Measurements from ENCODE around the gene TBCK.
"Not testable (repeated sequence)": the region's sequence is repeated elsewhere in the genome, so short reads cannot be mapped to it uniquely, and the experiment has no call there.

TBCK gene

GRCh38 chr4:106321168-106321567 lies 5.2 kb upstream of the TBCK start:
- not testable (repeated sequence) for DNase-seq

- DNase-seq: no peak
Observed at GRCh38 chr4:106320235-106320634, 4.2 kb upstream of the TBCK start.

GRCh38 chr4:106318511-106318910 lies 2.5 kb upstream of the TBCK start:
- no peak for DNase-seq

- DNase-seq: no peak
Observed at GRCh38 chr4:106317815-106318214, 1.8 kb upstream of the TBCK start.

DNA sequence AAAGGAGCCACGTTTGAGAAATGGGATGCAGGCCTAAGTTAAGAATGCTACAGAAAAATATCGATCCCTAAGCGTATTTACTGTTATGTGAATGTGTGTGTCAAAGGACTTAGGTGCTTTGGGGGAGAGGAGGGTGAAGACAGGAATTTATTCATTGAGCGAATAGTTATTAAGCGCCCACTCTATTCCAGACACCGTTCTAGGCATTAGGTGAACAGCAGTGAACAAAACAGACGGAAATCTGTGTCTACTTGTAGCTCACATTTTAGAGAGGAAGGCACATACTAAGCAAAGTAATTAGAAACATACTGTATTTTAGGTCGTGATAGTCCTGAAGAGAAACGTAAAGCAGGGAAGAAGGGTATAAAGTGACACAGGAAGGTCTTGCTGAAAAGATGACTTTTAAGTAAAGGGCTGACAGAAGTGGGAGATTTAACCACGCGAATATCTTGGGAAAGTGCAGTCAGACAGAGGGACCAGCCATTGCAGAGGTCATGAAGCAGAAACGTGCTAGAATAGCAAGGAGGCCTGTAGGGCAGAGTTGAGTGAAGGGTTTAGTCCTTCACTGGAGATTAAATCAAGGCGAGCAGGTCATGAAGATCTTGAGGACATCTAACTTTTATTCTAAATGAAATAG lies 882 bp upstream of the TBCK start:
- DNase-seq: no peak

GRCh38 chr4:106315476-106315967 lies 487 bp downstream of the TBCK start:
- peak; percentile 81 for DNase-seq

GRCh38 chr4:106314960-106315359 lies 1.0 kb downstream of the TBCK start:
- no peak for DNase-seq

GRCh38 chr4:106312997-106313522 lies 2.9 kb downstream of the TBCK start:
- DNase-seq: no peak

GRCh38 chr4:106312377-106312776 lies 3.6 kb downstream of the TBCK start:
- no peak for DNase-seq

GRCh38 chr4:106306561-106306960 lies 9.4 kb downstream of the TBCK start:
- no peak for DNase-seq

GRCh38 chr4:106305435-106306055 lies 10.5 kb downstream of the TBCK start:
- DNase-seq: no peak

GRCh38 chr4:106304632-106305031 lies 11.4 kb downstream of the TBCK start:
- no peak for DNase-seq

DNA sequence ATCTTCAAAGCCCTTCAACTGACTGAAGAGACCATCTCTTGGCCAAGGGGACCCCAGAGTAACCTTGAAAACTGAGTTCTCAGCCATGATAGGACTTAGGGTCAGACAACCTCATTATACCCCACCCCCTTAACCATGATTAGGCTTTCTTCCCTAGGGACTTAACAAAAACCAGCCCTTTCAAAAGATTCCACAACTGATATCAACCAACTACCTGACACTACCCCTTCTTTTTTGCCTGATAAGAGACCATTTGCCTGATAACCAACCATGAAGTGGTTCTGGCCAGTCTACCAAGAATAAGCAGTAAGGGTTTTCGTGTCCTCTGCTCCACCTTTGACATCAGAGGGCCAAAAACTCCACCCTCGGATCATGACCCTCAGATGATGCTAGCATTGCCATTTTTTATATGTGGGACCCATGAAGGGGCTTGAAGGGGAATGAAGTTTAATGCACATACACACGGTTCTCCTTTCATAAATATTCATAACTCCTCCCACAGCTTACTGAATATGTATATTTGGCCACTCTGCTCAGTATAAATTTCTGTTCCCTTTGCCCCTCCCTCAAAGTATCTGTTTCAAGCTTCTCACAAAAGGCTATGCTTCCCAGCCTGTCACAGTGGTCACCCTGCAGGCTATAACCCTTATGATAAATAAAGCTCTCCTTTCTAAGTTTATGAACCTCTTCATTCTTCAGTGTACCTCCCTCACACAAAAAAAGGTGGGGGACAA lies 12.3 kb downstream of the TBCK start:
- no peak for DNase-seq

DNA sequence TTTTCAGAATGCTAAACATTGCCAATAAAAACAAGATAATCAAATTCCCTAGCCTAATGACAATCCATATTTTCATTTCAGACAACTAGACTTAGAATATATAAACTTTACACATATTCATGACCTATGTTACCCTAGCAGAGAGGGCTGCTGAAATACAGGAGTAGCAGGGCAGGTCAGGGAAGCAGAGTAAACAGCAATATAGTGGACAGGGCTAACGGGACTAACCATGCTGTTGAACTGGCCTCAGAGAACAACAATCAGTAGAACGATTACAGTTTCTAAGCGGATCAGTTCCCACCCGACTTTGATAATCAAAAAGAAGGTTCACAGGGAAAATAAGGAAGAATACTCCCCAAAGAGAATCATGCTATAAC lies 14.0 kb downstream of the TBCK start:
- no peak for DNase-seq

- DNase-seq: no peak
Observed at GRCh38 chr4:106301393-106302061, 14.5 kb downstream of the TBCK start.

- no peak for DNase-seq
Observed at GRCh38 chr4:106299977-106300376, 16.0 kb downstream of the TBCK start.

DNA sequence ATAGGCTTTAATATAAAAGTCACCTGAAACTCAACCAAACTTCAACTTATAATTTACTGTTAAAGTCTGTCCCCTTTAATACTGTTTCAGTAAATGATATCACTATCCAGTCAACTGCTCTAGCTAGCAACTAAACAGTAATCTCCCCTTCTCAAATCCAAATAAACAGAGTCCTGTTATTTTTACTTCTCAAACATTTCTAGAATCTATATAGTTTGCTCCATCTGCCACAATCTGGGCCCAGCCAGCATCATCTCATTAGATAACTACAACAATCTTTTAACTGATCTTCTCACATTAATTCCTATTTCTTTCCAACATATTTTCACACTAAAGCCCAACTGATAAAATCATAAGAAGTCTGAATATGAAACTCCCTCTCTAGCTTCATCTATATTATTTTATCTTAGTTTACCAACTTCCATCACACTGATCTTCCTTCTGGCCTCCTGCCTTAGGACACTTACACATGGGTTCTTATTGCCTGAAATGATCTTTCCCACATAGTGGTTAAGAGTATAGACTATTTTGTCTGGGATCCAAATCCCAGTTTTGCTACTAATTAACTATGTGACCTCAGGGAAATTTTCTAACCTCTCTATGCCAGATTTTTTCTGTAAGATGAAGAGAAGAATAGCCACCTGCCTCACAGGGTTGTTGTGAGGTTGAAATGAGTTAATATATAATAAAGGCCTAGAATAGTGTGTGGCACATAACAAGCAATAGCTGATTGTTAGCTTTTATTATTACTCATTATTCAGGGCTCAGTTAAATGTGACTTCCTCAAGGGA lies 18.6 kb downstream of the TBCK start:
- no peak for DNase-seq

DNA sequence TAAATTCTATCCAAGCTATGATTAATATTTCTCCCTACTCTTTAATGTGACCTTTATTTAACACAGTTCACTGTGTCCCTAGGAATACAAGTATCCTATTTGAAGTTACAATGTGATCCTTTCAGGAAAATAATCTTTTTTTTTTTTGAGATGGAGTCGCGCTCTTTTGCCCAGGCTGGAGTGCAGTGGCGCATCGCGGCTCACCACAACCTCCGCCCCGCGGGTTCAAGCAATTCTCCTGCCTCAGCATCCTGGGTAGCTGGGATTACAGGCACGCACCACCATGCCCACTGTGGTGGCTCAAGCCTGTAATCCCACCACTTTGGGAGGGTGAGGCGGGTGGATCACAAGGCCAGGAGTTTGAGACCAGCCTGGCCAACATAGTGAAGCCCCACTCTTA lies 21.9 kb downstream of the TBCK start:
- DNase-seq: no peak

DNA sequence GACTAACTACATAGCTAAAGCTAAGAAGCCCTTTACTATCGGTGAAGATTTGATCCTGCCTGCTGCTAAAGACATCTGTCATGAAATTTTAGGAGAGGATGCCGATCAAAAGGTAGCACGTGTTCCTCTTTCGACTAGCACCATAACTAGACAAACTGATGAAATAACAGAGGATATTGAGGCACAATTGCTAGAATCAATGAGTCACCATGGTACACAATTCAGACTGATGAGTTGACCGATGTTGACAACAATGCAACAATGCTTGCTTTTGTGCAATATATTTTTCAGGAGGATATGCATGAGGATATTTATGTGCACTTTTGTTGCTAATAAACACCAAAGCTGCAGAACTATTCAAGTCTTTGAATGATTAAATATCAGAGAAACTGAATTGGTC lies 24.3 kb downstream of the TBCK start:
- DNase-seq: no peak

GRCh38 chr4:106289737-106290136 lies 26.3 kb downstream of the TBCK start:
- DNase-seq: no peak

- DNase-seq: peak; percentile 60
Observed at GRCh38 chr4:106287353-106287969, 28.5 kb downstream of the TBCK start.

- DNase-seq: no peak
Observed at GRCh38 chr4:106286611-106287010, 29.4 kb downstream of the TBCK start.
